Esophagus muscularis mucosa (tissue), 4 donors: Measurements from ENCODE around the gene TNS4. TPM values are rescaled to one million over a fixed set of nuclear protein-coding genes. Genes with fewer than 3 reads are reported as not detected.

ENCODE experiments used
- DNase-seq: peaks from one replicate; pipeline ENCODE4 v3.0.0-alpha.2; 2017; ENCODE audit errors: extremely low spot score
- H3K27ac ChIP-seq, 4 donors: fragments of 200-600 bp; sonication (generic); replicated peaks in 1 of 4; 1 replicate in 3 of 4; 2 replicates in 1 of 4; pipeline ENCODE4 v1.5.1; 2016 to 2019; ENCODE audit warnings: mild to moderate bottlenecking in 1 of 4
- H3K27me3 ChIP-seq, 4 donors: fragments of 200-600 bp; sonication (generic); one replicate each; pipeline versions ENCODE4 v1.5.1 to v1.6.0; 2016 to 2019
- H3K36me3 ChIP-seq, 4 donors: fragments of 200-600 bp; sonication (generic); one replicate each; pipeline ENCODE4 v1.5.1; 2016 to 2019
- H3K4me1 ChIP-seq, 4 donors: fragments of 200-600 bp; sonication (generic); one replicate each; pipeline ENCODE4 v1.5.1; 2016 to 2019
- H3K4me3 ChIP-seq, 4 donors: fragments of 200-600 bp; sonication (generic); 1 replicate in 2 of 4; 2 replicates in 2 of 4; pipeline ENCODE4 v1.5.1; 2016 to 2019; ENCODE audit warnings: mild to moderate bottlenecking in 4 of 4, moderate library complexity in 1 of 4
- H3K9me3 ChIP-seq, 4 donors: fragments of 200-600 bp; sonication (generic); 1 replicate in 3 of 4; 2 replicates in 1 of 4; pipeline ENCODE4 v1.5.1; 2016 to 2019
- CTCF ChIP-seq, 3 experiments: fragments of 200-600 bp in 2 of 3; fragments of 450-650 bp in 1 of 3; sonication (generic) in 2 of 3; IDR thresholded peaks; one replicate each; pipeline ENCODE4 v1.5.1; 2017 to 2019; ENCODE audit warnings: antibody characterized with exemption in 3 of 3, mild to moderate bottlenecking in 2 of 3, moderate library complexity in 1 of 3
- EP300 ChIP-seq: sonication (generic); formaldehyde crosslinking; IDR thresholded peaks from one replicate; pipeline ENCODE4 v1.6.1; 2017; ENCODE audit warnings: antibody characterized with exemption
- POLR2A ChIP-seq: fragments of 450-650 bp; IDR thresholded peaks from one replicate; pipeline ENCODE4 v1.6.1; 2017; ENCODE audit warnings: antibody characterized with exemption, moderate library complexity, mild to moderate bottlenecking, low read depth
- POLR2AphosphoS5 ChIP-seq, 2 donors: sonication (generic); formaldehyde crosslinking; IDR thresholded peaks; one replicate each; pipeline ENCODE4 v1.6.1; 2017; ENCODE audit warnings: antibody characterized with exemption in 2 of 2
- WGBS: methylation state at CpG from one replicate; pipeline ENCODE4 v1.1.5; 2018; 5-methylcytosine and 5-hydroxymethylcytosine counted together
- intact Hi-C: fragments of 100-400 bp; cut with DNase I; formaldehyde crosslinking; loops from one replicate; pipeline ENCODE4 v1.15.1; 2023
- total RNA-seq, 4 donors: library from RNA; depleted of rRNA; stranded (reverse); fragments of >200 nt; gene quantifications; one replicate each; pipeline versions ENCODE4 v1.1.0 to v1.2.1, GENCODE V29; 2016

TNS4 gene
- total RNA-seq, 4 donors from 2014 or later: not detected

- H3K27ac ChIP-seq: peak overlapping the region; percentile 55 to 73 (median 62)
- H3K4me3 ChIP-seq: no peak overlapping the region
- H3K4me1 ChIP-seq: peaks cover 8 to 57% (median 47%) of the 10 kb centered on the region in 4 donors
- intact Hi-C loops: no loop called here
- WGBS: 62% methylated on average over 2 of the region's 5 CpGs
- no peak for DNase-seq
- no peaks in the 10 kb centered on the region for H3K36me3 ChIP-seq
- no peaks in the 10 kb centered on the region for H3K27me3 ChIP-seq
- H3K9me3 ChIP-seq: no peaks in the 10 kb centered on the region
- TF ChIP-seq EP300 (no peak), CTCF (IDR thresholded peaks at IDR 0.05) (no peak), POLR2AphosphoS5 (IDR thresholded peaks at IDR 0.05) (peak; percentile 61 to 83), POLR2A (no peak)
These were observed 11.1 kb downstream of the TNS4 start for GRCh38 chr17:40490289-40490853.

- Histone ChIP-seq H3K27me3 (no peaks in the 10 kb centered on the region), H3K4me3 (no peak overlapping the region), H3K9me3 (no peaks in the 10 kb centered on the region), H3K27ac (peak overlapping the region in 2 of 4 donors; percentile 40 to 80), H3K36me3 (no peaks in the 10 kb centered on the region), H3K4me1 (peaks cover 8 to 57% (median 48%) of the 10 kb centered on the region in 4 donors)
- TF ChIP-seq POLR2AphosphoS5 (IDR thresholded peaks at IDR 0.05) (no peak), EP300 (no peak), POLR2A (no peak), CTCF (IDR thresholded peaks at IDR 0.05) (no peak)
- no peak for DNase-seq
- intact Hi-C loops: loop anchor here (5.0 kb wide), 1 partner anchor 40 kb away; no protein-coding TSS in a partner anchor
- WGBS: 65% methylated on average over 5 of the region's 7 CpGs
These were observed 13.9 kb downstream of the TNS4 start for GRCh38 chr17:40487371-40488020.

- TF ChIP-seq CTCF (IDR thresholded peaks at IDR 0.05) (no peak), POLR2A (no peak), EP300 (no peak), POLR2AphosphoS5 (IDR thresholded peaks at IDR 0.05) (no peak)
- Histone ChIP-seq H3K27ac (peak overlapping the region; percentile 62 to 80 (median 66)), H3K9me3 (no peaks in the 10 kb centered on the region), H3K4me1 (peaks cover 8 to 56% (median 48%) of the 10 kb centered on the region in 4 donors), H3K4me3 (no peak overlapping the region), H3K27me3 (no peaks in the 10 kb centered on the region), H3K36me3 (no peaks in the 10 kb centered on the region)
- intact Hi-C loops: loop anchor here (5.0 kb wide), 1 partner anchor 41 kb away; no protein-coding TSS in a partner anchor
- WGBS: 86% methylated on average over 12 of the region's 12 CpGs
- DNase-seq: no peak
These were observed 14.7 kb downstream of the TNS4 start for GRCh38 chr17:40486522-40487370.

DNA sequence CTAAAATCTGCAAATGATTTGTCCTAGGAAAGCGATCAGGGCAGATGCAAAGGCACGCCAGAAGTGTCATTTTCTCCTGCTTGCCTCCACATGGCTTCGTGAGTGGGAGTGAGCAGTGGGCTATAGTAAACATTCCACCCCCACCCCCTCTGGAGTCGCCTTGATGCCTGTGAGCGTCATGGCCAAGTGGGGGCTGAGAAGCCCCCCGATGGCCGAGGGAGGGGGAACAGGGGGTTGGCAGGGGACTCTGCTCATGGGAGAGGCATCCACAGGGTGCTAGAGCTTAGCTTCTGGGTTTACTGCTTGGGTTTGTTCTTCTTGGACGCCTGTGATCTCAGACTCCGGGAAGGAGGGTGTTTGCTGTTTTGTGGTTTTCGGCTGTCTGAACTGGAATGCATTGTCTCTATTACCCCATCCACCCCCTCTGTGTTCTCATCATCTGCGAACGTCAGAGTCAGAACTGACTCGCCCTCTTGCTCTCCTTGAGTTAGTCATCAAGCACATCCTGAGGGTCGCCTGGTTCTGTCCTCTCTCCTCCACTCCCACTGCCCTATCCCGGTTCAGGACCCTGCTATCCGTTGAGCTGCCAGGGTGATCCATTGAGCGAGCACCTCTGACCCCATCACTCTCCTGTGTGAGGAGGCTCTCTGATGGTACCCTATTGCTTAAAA lies 15.4 kb downstream of the TNS4 start:
- TF ChIP-seq POLR2AphosphoS5 (IDR thresholded peaks at IDR 0.05) (peak; percentile 40 to 67), CTCF (IDR thresholded peaks at IDR 0.05) (no peak), POLR2A (no peak), EP300 (no peak)
- Histone ChIP-seq H3K4me1 (peaks cover 8 to 48% (median 42%) of the 10 kb centered on the region in 4 donors), H3K4me3 (no peak overlapping the region), H3K27me3 (no peaks in the 10 kb centered on the region), H3K36me3 (no peaks in the 10 kb centered on the region), H3K9me3 (no peaks in the 10 kb centered on the region), H3K27ac (peak overlapping the region; percentile 62 to 80 (median 66))
- 68% methylated on average over 15 of the region's 17 CpGs for WGBS
- no peak for DNase-seq
- intact Hi-C loops: loop anchor here (5.0 kb wide), 1 partner anchor 41 kb away; no protein-coding TSS in a partner anchor
